HG02970 (cell line): ENCODE measurements around the gene MINDY3.
"Not testable (repeated sequence)": the region's sequence is repeated elsewhere in the genome, so short reads cannot be mapped to it uniquely, and the experiment has no call there.

ENCODE experiments used
- ATAC-seq: cut with Tn5 transposase; IDR thresholded peaks from one replicate; pipeline ENCODE4 v1.9.1; 2021; ENCODE audit warnings: mild to moderate bottlenecking, moderate library complexity, moderate number of reproducible peaks; ENCODE audit not compliant: unreplicated experiment, low FRiP score

The MINDY3 gene

DNA sequence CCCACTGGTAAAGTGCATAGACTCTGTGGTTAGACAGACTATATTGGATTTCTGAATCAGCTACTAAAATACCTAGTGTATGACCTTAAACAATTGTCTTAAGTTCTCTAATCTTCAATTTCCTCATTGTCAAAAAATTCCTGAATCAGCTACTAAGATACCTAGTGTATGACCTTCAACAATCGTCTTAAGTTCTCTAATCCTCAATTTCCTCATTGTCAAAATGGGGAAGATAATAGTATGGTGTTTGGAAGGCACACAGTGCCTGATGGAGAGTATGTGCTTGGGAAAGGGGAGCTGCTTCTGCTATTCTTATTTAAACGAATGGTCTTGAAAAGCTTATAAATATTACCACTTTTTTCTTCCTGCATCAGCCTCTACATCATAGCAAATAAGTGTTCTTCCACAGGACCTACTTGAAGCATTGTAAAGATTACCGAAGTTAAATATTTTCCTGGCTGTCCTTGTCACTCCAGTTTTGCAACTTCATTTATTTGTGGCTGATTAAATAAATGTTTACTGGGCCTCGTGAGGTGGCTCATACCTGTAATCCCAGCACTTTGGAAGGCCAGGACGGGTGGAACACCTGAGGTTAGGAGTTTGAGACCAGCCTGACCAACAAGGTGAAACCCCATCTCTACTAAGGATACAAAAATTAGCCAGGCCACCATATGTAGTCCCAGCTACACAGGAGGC is 76.2 kb downstream of the MINDY3 start:
- ATAC-seq: no peak

GRCh38 chr10:15782851-15783250 is 77.5 kb downstream of the MINDY3 start:
- no peak for ATAC-seq

DNA sequence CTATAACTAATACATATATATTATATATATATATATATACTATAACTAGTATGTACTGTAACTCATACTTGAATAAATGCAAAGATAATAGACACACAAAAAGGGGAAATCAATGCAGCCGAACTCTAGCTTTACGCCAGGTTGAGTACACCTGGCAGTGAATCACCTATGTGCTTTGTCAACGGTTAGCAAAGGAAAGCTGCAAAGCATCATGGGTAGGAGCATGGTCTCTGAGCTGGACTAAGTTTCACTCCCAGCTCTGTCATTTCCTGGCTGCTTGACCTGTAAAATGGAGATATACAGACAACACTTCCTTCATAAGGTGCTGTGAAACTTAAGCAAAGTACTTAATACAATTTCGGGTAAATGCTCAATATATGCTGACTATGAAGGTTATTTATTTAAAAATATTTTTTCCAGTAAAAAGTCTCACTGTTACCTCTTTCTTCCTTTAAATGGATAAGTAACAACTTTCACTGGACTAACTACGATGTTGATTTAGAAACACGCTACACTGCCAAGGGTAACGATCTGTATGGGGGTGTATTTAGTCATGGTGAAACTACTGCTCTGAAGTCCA is 78.8 kb downstream of the MINDY3 start:
- no peak for ATAC-seq

DNA sequence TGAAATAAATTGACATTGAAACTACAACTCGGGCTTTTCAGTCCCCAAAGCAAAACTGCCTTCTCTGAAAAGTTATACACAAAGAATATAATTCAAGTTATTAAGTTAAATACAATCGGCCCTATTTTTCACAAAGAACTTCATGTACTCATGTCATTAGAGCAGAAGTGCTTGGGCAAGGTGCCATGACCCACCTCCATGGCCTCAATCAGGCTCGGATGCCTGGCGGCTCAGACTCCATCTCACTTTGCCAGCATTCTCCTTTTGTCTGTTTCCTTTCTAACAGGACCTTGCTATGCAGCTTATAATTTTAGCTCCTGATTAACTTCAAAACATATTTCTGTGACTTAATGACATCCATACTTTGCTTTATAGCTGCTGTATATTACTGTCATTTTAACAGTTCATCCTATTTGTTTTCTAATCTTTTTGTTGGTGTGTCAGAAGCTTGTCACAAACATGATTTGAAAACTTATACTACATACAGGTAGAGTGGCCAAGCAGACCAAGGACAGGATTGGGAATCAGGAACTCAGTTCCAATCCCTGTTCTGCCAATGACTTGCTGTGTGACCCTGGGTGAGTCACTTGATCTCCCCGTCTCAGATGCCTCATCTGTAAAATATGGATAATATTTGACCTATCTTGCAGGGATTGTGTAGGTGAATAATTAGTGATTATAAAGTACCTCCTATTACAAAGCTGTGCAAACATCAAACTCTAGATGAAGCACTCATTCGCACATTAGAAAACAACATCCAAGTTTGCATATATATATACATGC is 79.8 kb downstream of the MINDY3 start:
- no peak for ATAC-seq

DNA sequence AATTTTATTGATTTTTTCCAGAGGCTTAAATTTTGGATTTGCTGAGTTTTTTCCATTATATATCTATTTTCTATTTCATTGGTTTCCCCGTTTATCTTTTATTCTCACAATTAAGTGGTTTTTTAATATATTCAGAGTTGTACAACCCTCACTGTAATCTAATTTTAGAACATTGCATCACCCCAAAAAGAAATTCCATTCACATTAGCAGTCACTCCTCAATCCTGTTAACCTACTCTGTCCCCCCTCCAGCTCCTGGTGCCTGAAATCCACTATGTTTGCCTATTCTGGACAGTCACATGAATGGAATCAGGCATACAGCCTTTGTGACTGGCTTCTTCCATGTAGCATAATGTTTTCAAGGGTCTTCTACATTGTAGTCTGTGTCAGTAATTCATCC is 84.8 kb downstream of the MINDY3 start:
- ATAC-seq: no peak

DNA sequence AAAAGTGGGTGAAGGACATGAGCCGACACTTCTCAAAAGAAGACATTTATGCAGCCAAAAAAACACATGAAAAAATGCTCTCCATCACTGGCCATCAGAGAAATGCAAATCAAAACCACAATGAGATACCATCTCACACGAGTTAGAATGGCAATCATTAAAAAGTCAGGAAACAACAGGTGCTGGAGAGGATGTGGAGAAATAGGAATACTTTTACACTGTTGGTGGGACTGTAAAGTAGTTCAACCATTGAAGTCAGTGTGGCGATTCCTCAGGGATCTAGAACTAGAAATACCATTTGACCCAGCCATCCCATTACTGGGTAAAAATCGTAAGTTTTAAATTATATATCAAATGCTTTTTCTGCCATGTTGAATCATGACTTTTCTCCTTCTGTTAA is 85.8 kb downstream of the MINDY3 start:
- not testable (repeated sequence) for ATAC-seq

DNA sequence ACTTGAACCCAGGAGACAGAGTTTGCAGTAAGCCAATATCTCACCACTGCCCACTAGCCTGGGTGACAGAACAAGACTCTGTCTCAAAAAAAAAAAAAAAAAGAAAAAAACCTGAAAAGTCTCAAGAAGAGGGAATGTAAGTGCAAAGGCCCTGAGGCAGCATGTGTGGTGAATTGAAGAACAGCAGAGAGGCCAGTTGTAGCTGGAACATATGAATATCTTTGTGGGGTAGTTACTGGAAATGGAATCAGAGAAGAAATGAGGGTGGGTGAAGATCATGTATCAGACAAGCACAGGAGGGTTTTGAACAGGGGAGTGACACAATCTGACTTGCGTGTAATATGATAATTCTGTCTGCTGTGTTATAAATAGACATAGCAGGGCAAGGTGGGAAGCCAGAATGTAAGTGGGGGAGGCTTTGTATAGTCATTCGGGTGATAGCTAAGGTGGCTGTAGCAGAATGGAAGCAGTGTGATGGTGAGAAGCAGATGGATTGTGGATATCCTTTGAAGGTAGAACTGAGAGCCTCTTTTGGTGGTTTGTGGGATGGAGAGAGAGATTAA is 95.3 kb downstream of the MINDY3 start:
- ATAC-seq: no peak

GRCh38 chr10:15763006-15763405 is 97.3 kb downstream of the MINDY3 start:
- ATAC-seq: no peak

DNA sequence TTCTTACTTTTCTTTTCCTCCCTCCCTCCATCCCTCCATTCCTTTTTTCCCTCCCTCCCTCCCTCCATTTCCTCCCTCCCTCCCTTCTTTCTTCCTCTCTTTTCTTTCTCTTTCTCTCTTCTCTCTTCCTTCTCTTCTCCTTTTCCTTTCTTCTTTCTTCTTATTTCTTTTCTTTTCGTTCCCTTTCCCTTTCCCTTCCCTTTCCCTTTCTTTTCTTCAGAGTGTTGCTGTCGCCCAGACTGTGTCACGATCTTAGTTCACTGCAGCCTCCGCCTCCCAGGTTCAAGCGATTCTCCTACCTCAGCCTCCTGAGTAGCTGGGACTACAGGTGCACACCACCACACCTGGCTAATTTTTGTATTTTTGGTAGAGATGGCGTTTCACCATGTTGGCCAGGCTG is 98.1 kb downstream of the MINDY3 start:
- ATAC-seq: not testable (repeated sequence)

DNA sequence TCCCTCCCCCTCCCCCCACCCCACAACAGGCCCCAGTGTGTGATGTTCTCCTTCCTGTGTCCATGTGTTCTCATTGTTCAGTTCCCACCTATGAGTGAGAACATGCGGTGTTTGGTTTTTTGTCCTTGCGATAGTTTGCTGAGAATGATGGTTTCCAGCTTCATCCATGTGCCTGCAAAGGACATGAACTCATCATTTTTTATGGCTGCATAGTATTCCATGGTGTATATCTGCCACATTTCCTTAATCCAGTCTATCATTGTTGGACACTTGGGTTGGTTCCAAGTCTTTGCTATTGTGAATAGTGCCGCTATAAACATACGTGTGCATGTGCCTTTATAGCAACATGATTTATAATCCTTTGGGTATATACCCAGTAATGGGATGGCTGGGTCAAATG is 99.1 kb downstream of the MINDY3 start:
- ATAC-seq: not testable (repeated sequence)

GRCh38 chr10:15760681-15761080 is 99.6 kb downstream of the MINDY3 start:
- no peak for ATAC-seq

- no peak for ATAC-seq
Observed at GRCh38 chr10:15759265-15759664, 101.0 kb downstream of the MINDY3 start.

DNA sequence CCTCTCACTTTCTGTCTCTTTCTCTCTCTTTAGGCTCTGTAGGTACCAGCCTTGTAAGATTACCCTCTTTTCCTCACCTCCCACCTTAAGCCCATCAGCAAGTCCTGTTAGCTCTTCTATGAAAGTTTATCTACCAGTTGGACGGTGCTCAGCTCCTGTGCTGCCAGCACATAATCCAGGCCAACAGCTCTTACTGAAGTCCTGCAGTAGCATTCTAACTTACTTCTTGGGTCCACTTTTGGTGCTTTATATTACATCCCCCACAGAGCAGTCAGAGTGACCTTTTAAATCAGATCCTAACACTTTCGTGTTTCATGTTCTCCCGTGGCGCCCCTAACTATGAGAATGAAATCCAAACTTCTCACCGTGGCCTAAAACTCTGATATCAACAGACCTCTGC is 101.7 kb downstream of the MINDY3 start:
- ATAC-seq: no peak

DNA sequence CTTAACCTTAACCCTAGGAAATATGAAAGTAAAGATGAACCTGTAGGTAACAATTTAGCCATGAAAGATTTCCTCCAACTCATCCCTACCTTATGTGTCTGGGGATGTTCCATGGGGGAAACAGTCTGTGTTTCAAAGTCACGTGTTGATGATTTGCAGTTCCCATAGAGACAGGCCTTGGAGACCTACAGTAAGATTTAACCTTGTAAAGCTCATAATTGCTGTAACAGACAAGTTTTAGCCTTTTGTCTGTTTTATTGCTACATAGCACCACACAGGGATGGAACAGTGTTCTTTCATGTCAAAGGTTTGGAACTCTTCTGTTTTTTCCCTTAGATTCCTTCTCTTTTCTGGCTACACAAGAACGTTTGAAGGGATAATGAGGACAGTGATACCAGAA is 105.4 kb downstream of the MINDY3 start:
- ATAC-seq: no peak

GRCh38 chr10:15751046-15751445 is 109.3 kb downstream of the MINDY3 start:
- no peak for ATAC-seq

- ATAC-seq: no peak
Observed at GRCh38 chr10:15748126-15748525, 112.2 kb downstream of the MINDY3 start.

- ATAC-seq: no peak
Observed at GRCh38 chr10:15747632-15748031, 112.7 kb downstream of the MINDY3 start.

GRCh38 chr10:15745751-15746150 is 114.6 kb downstream of the MINDY3 start:
- no peak for ATAC-seq

- no peak for ATAC-seq
Observed at GRCh38 chr10:15744217-15744865, 116.0 kb downstream of the MINDY3 start.

- no peak for ATAC-seq
Observed at GRCh38 chr10:15743443-15743842, 116.9 kb downstream of the MINDY3 start.

- ATAC-seq: no peak
Observed at GRCh38 chr10:15742836-15743235, 117.5 kb downstream of the MINDY3 start.
